Progenitor cell of endocrine pancreas (in vitro differentiated cells): ENCODE results near the gene TMEM218. TPM values are rescaled to one million over a fixed set of nuclear protein-coding genes. Genes with fewer than 3 reads are reported as not detected.

Source experiments
- DNase-seq: peaks from one replicate; pipeline ENCODE4 v3.0.0; 2021; ENCODE audit warnings: low spot score; ENCODE audit not compliant: unreplicated experiment
- H3K27ac Mint-ChIP-seq: 2 replicates; pipeline ENCODE4 v1.8.0; 2021; ENCODE audit warnings: mild to moderate bottlenecking, moderate library complexity, mixed read lengths
- H3K27me3 Mint-ChIP-seq: 2 replicates; pipeline ENCODE4 v1.8.0; 2021; ENCODE audit warnings: mixed read lengths
- H3K36me3 Mint-ChIP-seq: 2 replicates; pipeline ENCODE4 v1.8.0; 2022; ENCODE audit warnings: mixed read lengths; ENCODE audit not compliant: insufficient read depth
- H3K4me1 Mint-ChIP-seq: 2 replicates; pipeline ENCODE4 v1.8.0; 2021; ENCODE audit warnings: low read depth, mixed read lengths
- H3K4me3 Mint-ChIP-seq: 2 replicates; pipeline ENCODE4 v1.8.0; 2021; ENCODE audit warnings: low read depth, mild to moderate bottlenecking, moderate library complexity, mixed read lengths
- H3K9me3 Mint-ChIP-seq: 2 replicates; pipeline ENCODE4 v1.8.0; 2021; ENCODE audit warnings: low read depth, mixed read lengths
- CTCF ChIP-seq: fragments of 200-600 bp; sonication (generic); IDR thresholded peaks from one replicate; pipeline ENCODE4 v1.5.0; 2021; ENCODE audit warnings: antibody characterized with exemption, mild to moderate bottlenecking; ENCODE audit not compliant: unreplicated experiment
- total RNA-seq: library from RNA; stranded (reverse); gene quantifications from 2 replicates; pipeline ENCODE4 v1.2.1, GENCODE V29; 2021

Gene TMEM218
- total RNA-seq, 1 donor from 2014 or later: 18.1 TPM

DNA sequence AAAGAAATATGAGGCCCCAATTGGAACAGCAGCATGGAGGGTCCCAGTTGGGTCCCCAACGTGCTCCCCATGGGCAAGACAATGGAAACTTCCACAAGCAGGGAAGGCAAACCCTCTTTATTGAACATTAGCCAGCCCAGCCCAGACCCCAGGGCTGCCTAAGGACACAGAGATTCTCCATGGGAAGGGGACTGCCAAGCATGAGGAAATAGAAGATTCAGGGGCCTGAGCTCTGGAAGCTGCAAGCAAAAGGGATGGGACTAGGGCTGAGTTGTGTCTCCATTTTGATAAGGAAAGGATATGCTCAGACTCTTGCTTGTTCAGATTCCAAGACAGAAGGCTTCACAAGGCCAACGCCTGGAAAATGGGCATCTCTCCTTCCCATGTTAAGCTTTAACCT, 23.3 kb downstream of the TMEM218 start:
- DNase-seq: no peak
- H3K27me3 Mint-ChIP-seq: peaks cover 13% of the 10 kb centered on the region
- H3K36me3 Mint-ChIP-seq: peaks cover 1% of the 10 kb centered on the region
- no peak overlapping the region for H3K4me3 Mint-ChIP-seq
- no peaks in the 10 kb centered on the region for H3K9me3 Mint-ChIP-seq
- no peak for TF ChIP-seq CTCF
- H3K4me1 Mint-ChIP-seq: no peaks in the 10 kb centered on the region
- no peak overlapping the region for H3K27ac Mint-ChIP-seq

GRCh38 chr11:125086633-125087296, 24.7 kb downstream of the TMEM218 start:
- Mint-ChIP-seq H3K27ac (peak overlapping the region; percentile 21), H3K4me3 (no peak overlapping the region), H3K4me1 (no peaks in the 10 kb centered on the region), H3K9me3 (no peaks in the 10 kb centered on the region), H3K27me3 (peaks cover 13% of the 10 kb centered on the region), H3K36me3 (peaks cover 1% of the 10 kb centered on the region)
- TF ChIP-seq CTCF: no peak
- no peak for DNase-seq

DNA sequence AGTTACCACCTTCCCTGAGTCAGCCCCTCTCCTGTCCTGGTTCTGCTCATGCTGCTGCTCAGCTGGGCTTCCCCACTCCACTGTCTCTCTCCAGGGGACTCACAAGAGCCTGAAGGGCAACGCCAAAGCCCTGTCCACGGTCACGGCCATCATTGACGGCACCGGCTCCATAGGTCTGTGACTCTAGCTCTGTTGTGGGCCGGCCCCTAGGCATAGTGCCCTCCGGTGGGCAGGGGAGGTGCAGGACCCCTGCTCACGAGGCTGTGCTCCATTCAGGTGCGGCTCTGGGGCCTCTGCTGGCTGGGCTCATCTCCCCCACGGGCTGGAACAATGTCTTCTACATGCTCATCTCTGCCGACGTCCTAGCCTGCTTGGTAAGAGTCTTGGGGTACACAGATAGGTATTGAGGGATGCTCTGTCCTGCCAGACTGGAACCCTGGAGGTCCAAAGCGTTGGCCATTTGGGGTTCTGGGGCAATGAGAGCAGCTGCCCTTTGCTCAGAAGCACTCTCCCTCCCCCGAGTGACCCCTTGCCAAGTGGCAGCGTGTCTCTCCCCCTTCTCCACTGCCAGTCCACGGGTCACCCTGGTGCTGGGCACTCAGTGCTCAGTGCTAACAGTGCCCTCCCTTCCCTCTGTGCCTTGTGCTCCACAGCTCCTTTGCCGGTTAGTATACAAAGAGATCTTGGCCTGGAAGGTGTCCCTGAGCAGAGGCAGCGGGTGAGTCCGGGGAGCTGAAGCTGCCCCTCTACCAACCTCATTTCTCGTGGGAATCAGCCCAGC, 25.9 kb downstream of the TMEM218 start:
- H3K4me3 Mint-ChIP-seq: no peak overlapping the region
- no peak for TF ChIP-seq CTCF
- H3K27ac Mint-ChIP-seq: no peak overlapping the region
- H3K27me3 Mint-ChIP-seq: peaks cover 13% of the 10 kb centered on the region
- no peak for DNase-seq
- H3K4me1 Mint-ChIP-seq: no peaks in the 10 kb centered on the region
- no peaks in the 10 kb centered on the region for H3K9me3 Mint-ChIP-seq
- H3K36me3 Mint-ChIP-seq: no peaks in the 10 kb centered on the region

DNA sequence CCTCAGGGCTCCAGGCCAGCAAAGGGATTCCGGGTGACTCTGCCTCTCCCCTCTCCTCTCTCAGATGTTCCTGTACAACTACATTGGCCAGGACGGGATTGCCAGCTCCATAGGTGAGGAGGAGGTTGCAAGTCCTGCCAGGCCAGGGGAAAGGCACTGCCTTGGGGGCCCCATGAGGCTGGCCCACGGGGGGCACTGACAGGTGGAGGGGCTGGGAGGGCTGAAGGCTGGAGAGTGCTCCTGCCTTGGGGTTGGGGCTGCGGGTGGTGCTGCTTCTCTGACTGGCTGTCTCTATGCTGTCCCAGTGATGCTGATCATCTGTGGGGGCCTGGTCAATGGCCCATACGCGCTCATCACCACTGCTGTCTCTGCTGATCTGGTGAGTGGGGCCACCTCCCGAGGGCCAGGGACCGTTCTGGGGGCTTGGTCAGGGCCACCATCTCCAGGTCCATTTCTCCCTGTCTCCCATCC, 26.6 kb downstream of the TMEM218 start:
- Mint-ChIP-seq H3K4me1 (no peaks in the 10 kb centered on the region), H3K36me3 (no peaks in the 10 kb centered on the region), H3K4me3 (no peak overlapping the region), H3K9me3 (no peaks in the 10 kb centered on the region), H3K27me3 (peaks cover 13% of the 10 kb centered on the region), H3K27ac (no peak overlapping the region)
- no peak for TF ChIP-seq CTCF
- DNase-seq: no peak

- H3K27ac Mint-ChIP-seq: no peak overlapping the region
- no peak for DNase-seq
These were observed 27.4 kb downstream of the TMEM218 start for GRCh38 chr11:125084057-125084416.

More at GRCh38 chr11:125084057-125084416, 27.4 kb downstream of the TMEM218 start:
- no peak for TF ChIP-seq CTCF
- Mint-ChIP-seq H3K36me3 (no peaks in the 10 kb centered on the region), H3K27me3 (peaks cover 13% of the 10 kb centered on the region), H3K4me3 (no peak overlapping the region), H3K9me3 (no peaks in the 10 kb centered on the region), H3K4me1 (no peaks in the 10 kb centered on the region)
